ENCODE measurements around the gene SREK1IP1.
"Not testable (repeated sequence)": the region's sequence is repeated elsewhere in the genome, so short reads cannot be mapped to it uniquely, and the experiment has no call there.

The SREK1IP1 gene

DNA sequence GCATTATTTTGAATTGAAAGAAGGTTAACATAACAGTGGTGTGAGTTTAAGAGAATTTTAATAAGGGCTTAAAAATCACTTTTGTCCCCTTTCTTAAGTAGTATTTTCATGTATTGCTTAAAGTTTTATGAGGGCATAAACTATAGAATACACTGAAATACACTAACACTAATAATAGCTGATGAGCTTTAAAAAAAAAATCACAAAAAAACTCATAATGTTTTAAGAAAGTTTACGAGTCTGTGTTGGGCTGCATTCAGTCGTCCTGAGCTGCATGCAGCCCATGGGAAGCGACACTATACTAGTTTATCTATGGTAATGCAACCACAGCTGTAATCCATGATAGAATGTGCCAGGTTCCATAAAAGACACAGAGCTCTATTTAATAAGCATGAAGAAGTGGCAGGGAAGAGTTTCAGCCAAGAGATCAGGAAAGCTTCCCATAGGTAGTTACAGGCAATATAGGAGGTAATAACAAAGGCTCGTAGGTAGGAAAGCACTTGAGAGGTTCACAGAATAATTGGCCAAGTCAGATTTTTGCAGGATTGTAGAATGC, 4.5 kb downstream of the SREK1IP1 start:
- no peak for DNase-seq (ENCODE audit: low read depth)

DNA sequence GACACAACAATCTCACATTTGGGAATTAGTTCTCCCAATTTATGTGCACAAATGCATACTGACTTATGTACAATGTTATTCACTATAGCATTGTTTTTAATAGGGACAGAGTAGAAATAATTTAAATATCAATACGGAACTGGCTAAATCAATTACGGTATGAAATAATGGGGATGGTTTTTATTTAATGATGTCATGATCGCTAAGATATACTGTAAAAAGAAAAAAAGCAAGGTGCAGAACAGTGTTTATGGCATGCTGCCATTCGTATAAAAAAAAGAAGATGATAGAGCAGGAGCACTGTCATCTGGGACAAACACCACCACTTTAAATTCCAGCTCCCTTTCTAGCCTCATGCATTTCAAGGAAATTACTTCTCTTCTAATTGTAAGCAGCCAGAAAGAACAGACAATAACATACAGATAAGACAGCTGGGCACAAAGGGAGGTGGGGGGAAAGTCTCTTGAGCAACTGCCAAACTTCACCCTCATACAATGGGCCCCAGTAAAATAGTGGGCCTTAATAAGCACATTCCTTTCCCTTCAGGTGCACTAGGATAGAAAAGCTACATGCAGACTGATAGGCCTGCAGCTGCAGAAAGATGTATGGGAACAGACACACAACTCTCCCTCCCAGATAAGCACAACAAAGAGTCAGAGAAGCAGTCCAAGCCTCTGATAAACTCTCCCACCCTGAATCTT, 8.4 kb downstream of the SREK1IP1 start:
- DNase-seq (ENCODE audit: low read depth) = no peak

DNA sequence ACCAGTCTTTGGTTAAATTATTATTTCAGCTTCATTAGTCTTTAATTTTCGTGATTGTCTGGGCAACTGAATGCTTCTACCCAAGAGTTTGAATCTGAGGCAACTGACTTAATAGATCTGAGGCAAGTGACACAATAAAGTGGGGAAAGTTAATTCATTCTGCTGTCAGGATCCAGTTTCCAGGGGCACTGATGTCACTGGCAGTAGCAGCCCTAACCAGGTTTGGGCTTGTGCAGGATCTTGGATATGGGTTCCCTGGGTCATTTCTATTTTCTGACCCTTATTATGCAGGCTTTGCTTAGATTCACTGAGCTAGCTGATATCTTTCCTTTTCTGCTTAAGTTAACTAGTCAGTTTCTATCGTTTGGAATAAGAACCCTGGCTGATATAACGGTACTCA, 9.6 kb downstream of the SREK1IP1 start:
- DNase-seq (ENCODE audit: low read depth) = no peak

DNA sequence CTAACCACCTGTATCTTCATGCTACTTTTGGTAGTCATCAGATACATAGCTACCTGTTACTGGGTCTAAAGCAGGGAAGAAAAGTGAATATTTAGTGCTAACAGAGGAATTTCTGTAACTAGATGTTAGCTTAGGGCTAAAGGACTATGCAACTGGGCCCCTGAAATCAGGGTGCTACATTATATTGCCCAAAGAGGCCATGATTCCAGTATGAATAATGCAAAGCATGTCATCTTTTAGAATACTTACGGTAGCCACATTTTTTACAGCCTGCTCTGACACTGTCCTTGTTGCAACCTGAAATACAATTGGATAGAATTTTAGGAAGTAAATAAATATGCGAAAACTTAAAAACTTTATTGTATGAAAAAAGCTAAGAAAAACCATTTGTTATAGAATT, 14.4 kb downstream of the SREK1IP1 start:
- DNase-seq (ENCODE audit: low read depth) = no peak

DNA sequence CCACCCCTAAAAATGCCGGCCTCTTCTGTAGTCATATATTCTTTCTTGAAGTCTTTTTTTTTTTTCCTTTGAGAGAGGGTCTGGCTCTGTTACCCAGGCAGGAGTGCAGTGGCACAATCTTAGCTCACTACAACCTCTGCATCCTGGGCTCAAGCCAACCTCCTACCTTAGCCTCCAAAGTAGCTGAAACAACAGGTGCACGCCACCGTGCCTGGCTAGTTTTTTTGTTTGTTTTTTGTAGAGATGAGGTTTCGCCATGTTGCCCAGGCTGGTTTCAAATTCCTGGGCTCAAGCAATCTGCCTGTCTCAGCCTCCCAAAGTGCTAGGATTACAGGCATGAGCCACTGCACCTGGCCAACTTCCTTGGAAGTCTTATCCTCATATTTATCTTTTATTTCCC, 19.1 kb downstream of the SREK1IP1 start:
- no peak for DNase-seq (ENCODE audit: low read depth)

DNA sequence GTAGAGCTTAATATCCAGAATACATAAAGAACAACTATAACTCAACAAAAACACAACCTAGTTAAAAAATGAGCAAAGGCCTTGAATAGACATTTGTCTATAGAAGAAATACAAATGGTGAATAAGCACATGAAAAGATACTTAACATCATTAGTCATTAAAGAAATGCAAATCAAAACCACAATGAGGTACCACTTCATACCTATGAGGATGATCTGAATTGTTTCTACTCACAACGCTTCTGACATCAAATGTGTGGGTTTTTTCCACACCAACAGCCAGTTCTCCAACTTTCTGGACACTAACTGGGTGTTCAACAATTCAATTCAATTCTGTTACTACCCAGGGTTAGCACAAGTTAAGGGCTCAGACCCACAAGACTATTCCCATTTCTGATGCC, 22.0 kb downstream of the SREK1IP1 start:
- DNase-seq (ENCODE audit: low read depth) = no peak

DNA sequence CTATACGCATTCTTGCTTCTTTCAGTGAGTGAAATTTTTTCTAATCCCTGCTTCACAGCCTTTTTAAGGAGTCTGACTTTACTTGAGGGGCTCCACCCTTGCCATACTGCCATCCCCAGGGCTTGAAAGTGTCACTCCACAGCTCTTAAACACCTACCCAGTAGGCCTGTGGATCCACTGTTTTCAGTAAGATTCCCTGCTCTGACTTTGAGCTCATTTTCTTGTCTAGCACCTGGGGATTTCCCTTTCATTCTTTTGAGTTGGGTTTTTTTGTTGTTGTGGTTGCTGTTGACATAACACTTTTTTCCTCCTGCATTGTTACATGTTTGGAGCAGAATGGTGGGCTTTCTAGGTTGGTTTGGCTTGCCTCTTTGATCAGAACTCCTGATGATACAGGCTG, 23.6 kb downstream of the SREK1IP1 start:
- no peak for DNase-seq (ENCODE audit: low read depth)

DNA sequence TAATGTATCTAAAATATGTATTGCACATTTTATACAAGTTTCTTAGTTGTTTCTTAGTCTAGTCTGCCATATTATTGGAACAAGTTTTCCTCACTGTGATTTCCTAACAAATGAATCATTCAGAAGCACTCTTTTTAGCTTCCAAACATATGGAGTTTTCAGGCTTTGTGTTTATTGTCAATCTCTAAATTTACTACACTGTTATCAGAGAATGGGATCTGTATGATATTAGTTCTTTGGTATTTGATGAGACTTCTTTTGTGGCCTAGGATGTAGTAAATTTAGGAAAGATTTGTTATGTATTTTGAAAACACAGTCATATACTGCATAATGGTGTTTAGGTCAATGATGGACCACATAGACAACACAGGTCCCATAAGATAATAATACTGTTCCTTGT, 25.7 kb downstream of the SREK1IP1 start:
- no peak for DNase-seq (ENCODE audit: low read depth)

DNA sequence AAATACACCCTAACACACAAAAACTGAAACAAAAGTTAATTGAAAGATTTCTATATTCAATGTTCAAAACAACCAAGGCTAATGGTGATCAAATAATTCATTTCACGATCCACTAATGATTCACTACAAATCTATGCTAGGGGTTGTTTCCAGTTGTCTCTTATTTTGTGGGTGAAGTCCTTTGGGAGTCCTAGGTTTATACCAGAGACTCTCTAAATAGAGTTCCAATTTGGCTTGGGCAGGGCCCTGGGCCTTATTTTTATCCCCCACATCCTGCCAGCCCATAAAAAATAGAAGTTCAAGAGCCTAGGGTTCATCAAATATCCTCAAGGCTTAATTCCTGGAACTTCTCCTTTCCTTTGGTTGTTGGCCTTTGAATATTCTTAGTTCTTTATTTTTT, 26.1 kb downstream of the SREK1IP1 start:
- DNase-seq (ENCODE audit: low read depth) = no peak

DNA sequence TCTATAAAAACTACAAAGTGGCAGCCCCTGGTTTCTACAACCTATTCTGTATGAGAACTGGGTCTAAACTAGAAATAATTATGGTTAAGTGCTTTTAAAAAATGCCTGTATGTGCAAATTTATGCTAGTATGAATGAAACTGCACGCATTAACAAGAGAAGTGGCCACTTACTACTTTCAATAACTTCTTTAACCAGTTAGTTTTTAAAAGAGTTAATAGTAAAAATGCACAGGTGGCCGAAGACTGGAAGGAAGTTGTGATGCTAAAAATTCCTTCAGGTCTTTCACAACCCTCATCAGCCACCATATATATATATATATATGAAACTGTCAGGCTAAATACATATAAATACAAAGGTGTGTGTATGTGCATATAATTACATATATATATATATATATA, 41.3 kb downstream of the SREK1IP1 start:
- DNase-seq (ENCODE audit: low read depth) = no peak

DNA sequence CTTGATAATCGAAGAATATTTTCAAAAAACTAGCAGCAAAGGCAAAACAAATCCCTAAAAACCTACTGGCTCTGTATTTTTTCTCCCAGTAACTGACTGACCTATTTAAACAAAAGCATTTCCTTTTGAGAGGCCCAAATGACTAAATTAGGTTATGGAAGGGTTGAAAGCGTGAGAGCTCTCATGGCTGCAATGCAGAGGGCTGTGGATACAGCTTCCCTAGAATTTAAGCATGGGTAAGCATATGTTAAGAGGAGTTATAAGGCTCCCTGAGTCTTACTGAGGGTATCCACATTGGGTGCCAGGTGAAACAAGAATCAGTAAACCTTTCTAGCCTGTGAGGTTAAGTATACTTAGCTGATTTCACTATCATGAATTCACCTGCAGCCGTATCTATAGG, 45.9 kb downstream of the SREK1IP1 start:
- DNase-seq (ENCODE audit: low read depth) = no peak

DNA sequence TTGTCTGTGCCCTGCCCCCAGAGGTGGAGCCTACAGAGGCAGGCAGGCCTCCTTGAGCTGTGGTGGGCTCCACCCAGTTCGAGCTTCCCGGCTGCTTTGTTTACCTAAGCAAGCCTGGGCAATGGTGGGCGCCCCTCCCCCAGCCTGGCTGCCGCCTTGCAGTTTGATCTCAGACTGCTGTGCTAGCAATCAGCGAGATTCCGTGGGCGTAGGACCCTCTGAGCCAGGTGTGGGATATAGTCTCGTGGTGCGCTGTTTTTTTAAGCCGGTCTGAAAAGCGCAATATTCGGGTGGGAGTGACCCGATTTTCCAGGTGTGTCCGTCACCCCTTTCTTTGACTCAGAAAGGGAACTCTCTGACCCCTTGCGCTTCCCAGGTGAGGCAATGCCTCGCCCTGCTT, 54.0 kb downstream of the SREK1IP1 start:
- not testable (repeated sequence) for DNase-seq (ENCODE audit: low read depth)

DNA sequence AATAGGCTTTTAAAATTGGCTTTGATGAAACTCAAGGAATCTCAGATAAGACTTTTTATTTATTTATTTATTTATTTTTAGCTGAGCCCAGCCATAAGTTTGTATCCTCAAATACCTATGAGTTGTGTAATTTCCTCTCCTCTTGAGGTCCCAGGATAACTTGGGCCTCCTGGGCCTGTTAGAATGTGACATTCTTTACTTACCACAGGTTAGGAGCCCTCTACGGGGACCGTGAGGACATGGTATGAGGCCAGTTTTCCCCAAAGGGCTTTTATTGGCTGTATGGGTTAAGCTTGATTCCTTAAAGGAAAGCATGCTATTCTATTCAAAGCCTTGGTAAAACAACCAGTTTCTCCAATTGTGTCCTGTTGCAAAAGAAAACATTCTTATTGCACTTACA, 61.3 kb downstream of the SREK1IP1 start:
- DNase-seq (ENCODE audit: low read depth) = no peak

DNA sequence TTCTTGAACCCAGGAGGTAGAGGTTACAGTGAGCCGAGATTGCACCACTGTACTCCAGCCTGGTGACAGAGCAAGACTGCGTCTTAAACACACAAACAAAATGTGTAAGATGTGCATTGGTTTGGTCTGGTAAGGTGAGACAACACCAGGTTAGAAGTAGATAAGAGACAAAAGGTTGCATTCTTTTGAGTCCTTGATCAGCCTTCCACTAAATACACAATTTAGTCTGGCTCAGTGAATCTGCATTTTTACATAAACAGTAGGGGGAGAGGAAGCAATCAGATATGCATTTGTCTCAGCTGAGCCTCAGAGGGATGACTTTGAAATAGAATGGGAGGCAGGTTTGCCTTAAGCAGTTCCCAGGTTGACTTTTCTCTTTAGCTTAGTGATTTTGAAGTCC, 62.4 kb downstream of the SREK1IP1 start:
- not testable (repeated sequence) for DNase-seq (ENCODE audit: low read depth)

DNA sequence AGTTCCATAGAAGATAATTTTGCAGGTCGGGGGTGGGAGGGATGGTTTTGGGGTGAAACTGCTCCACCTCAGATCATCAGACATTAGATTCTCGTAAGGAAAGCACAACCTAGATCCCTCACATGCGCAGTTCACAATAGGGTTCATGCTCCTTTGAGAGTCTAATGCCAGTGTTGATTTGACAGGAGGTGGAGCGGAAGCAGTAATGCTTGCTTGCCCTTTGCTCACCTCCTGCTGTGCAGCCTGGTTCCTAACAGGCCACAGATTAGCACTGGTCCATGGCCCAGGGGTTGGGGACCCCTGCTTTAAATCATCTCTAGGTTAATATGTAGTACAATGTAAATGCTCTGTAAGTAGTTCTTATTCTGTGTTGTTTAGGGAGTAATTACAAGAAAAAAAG, 67.7 kb downstream of the SREK1IP1 start:
- no peak for DNase-seq (ENCODE audit: low read depth)

DNA sequence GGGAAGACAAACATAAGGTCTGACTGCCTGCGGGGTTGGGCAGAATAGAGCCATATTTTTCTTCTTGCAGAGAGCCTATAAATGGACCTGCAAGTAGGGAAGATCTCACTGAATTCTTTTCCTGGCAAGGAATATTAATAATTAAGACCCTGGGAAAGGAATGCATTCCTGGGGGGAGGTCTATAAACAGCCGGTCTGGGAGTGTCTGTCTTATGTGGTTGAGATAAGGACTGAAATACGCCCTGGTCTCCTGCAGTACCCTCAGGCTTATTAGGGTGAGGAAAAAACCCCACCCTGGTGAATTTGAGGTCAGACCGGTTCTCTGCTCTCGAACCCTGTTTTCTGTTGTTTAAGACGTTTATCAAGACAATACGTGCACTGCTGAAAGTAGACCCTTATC, 72.1 kb downstream of the SREK1IP1 start:
- not testable (repeated sequence) for DNase-seq (ENCODE audit: low read depth)

DNA sequence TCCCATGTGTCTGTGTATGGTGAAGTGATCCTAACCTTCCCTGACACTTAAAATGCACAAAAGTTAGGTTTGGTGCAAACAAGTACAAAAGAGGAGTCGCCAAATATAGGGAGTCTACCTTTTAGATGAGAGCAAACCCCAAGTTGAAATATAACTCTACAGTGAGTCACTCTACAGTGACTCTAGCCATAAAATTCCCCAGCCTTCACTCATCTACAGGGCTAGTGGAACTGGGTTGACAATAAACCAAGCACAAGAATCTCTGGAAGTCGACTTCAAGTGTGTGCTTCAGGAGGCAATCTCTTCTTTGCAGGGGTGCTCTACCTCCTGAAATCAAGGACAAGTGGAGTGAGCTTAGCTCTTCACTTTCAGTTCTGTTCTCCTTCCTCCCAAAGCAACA, 74.9 kb downstream of the SREK1IP1 start:
- DNase-seq (ENCODE audit: low read depth) = no peak

DNA sequence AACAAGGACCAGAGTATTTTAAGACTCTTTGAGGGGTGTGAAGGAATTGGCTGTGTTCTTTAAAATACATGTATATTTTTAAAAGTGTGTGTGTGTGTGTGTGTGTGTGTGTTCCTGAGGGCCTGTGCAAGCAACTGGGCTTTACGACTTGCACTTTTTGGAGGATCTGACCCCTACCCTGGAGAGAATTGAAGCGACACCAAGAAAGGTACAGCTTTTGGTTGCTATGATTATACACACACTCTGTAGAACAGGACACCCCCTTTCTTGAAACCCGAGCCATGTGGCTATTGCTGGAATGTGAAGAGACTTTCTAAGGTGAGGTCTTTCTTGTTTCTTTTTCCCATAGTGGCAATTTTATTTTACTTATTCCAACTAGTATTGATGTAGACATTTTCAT, 77.2 kb downstream of the SREK1IP1 start:
- DNase-seq (ENCODE audit: low read depth) = no peak

DNA sequence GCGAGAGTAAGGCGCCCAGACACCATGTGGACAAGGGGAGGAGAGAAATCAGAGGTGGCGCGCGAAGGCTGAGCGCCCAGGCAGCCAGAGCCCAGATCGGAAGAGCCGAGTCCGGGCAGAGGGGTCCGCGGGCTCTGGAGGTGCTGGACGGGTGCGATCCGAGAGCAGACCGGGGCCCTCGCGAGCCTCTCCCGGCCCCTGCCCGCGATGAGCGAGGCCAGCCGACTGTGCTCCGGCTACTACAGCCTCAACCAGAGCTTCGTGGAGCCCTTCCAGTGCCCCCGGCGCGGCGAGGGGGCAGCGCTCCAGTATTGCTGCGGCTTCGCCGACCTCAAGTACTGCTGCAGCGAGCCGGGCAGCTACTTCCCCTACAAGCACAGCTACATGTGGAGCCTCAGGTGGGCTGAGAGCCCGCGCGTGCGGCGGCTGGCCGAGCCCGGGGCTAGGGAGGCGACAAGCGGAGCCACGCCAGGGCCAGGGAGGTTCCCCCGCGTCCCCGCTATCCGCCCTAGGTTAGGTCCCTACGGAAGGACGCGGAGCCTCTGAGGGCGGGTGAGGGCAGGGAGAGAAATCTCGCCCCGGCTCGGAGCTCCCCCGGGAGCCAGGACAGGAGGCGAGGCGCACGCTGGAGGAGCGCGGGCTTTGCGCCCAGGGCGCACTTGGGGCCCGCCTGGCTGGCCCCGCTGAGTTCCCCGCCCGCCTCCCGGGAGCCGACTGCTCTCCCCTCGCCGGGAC, 77.9 kb downstream of the SREK1IP1 start, which contains the start of gene SHISAL2B:
TSS of gene SHISAL2B (plus strand) at position 87 of the 735 bp plus-strand sequence. CDS start at position 208, 121 bp downstream.
- no peak for DNase-seq (ENCODE audit: low read depth)

DNA sequence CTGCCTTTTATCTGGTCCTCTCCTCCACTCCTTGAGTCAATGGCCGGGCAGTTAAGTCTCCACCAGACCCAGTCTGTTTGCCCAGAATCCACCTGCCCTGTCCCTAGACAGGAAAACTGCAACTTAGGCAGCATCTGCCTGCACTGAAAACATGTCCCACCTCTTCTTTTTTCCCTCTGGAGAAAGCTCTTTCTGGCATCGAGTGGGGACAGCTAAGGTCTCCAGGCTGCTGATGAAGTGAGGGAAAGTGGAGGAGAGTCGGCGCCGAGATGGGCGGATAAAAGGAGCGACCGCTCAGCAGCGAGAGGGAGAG, 78.4 kb downstream of the SREK1IP1 start:
- no peak for DNase-seq (ENCODE audit: low read depth)

DNA sequence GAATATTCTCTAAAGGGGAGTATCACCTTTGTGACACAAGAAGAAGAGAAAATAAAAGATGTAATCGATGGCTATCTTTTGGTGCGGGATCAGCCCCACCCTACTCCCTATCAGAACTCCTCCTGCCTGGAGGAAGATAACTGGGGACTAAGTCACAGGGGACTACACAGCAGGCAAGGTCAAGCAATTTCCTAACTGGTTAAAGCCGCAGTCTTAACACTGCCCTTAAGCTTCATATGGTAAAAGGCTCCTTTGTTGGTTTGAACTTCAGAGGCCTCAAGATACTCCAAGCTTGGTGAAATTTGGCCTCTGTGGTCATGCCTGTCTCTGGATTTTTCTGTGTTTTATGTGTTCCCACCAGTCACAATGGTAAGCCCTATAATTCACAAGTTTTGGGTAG, 79.5 kb downstream of the SREK1IP1 start:
- no peak for DNase-seq (ENCODE audit: low read depth)

DNA sequence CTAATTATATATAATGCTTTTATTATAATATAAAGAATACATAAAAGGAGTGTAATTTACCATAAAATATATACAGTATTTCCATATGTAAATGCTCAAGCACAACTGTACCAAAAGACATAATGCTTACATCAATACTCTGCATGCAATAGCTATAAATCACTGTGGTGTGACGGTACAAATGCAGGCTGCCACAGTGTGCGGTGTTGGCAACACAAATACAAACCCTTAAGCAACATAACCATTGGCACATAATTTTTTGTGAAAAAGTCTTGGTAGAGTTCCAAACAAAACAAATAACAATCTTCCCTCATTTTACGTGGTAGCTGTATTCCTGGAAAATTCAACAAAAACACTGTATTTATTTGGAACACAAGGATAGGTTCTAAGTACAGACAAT, 80.1 kb downstream of the SREK1IP1 start:
- no peak for DNase-seq (ENCODE audit: low read depth)

DNA sequence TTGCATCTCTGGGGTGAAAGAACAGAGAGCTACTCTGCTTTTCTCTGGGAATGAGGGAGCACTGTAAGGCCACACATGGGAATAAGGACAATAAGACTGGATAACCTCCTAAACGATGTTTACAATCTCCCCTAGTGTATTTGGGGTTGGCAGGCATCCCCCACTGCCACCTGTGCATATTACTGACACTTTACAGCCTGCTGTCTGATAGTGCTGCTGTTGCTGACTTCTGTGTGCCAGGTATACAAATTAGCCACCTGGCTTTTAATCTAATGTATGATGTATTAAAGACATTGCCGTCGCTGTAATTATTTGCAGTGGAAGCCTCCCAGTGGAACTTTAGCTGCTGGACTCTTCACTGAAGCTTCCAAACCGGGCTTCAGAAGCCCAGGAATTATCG, 82.6 kb downstream of the SREK1IP1 start:
- no peak for DNase-seq (ENCODE audit: low read depth)

DNA sequence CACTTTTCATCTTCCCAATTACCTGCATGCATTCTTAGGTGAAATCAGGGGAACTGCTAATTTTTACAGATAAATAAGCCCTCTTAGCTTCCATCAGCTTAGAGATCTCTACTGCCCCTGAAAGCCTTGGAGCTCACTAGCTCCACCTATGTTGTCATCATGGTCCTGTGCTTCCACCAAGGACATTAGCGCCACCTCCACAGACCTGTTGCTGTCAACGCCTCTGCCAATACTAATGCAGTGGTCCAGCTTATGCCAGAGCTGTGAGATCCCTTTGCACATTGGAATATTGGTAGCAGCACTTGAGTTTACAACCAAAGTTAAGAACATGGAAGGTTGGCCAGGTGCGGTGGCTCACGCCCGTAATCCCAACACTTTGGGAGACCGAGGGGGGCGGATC, 85.9 kb downstream of the SREK1IP1 start:
- DNase-seq (ENCODE audit: low read depth) = no peak

Measured in stimulated activated CD8-positive, alpha-beta memory T cell treated with anti-CD3 and anti-CD28 coated beads, Interleukin-15, amount 100 ng/mL, for 24 hours (primary cell).